Measurements from ENCODE around the gene MTRF1. TPM values are rescaled to one million over a fixed set of nuclear protein-coding genes. Genes with fewer than 3 reads are reported as not detected.

MTRF1 gene, protein sequence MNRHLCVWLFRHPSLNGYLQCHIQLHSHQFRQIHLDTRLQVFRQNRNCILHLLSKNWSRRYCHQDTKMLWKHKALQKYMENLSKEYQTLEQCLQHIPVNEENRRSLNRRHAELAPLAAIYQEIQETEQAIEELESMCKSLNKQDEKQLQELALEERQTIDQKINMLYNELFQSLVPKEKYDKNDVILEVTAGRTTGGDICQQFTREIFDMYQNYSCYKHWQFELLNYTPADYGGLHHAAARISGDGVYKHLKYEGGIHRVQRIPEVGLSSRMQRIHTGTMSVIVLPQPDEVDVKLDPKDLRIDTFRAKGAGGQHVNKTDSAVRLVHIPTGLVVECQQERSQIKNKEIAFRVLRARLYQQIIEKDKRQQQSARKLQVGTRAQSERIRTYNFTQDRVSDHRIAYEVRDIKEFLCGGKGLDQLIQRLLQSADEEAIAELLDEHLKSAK
- 10 to 100 TPM; 11.1 to 12.4 TPM for total RNA-seq
- long read RNA-seq, partial matches to known transcripts = 1 of 4 reads
- long read RNA-seq, other reads (novel, unspliced or antisense) = 3 of 4 reads

DNA sequence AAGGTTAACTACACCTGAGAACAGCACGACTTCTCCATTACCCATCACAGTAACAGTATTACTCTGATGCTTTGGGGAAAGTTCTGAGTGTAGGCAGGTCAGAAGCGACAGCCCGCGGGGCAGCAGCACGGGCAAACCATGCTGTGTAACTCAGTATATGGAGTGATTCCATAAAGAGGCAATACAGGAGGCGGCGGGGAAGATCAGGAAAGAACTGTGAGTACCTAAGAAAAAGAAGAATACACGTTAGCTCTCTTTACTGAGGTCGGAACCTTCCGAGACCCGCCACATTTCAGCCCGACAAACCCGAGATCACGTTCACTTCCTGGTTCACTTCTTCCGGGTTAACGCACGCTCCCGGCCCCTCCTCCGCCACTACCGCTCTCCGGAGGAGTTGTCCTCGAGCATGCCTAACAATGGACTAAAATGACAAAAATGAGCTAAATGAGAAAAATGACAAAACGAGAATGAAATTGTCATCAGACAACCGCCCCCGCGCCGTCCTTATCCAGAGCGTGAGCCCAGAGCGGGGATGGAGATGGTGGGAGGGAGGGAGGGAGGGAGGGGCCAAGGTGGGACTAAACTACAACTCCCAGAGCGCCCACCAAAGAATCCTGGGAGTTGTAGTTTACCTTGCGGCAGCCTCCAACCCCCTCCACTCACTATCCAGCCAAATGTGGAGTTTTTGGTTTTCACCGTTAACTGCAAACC lies at the start of gene MTRF1:
TSS of gene MTRF1 (minus strand) at position 316 of the 711 bp plus-strand sequence. CDS start 2,669 bp downstream, outside the sequence.
- intact Hi-C loops (cut with DNase I) = no loop called here
- DNase-seq = peak; percentile 85
- ATAC-seq = peak; percentile 97 to 98

DNA sequence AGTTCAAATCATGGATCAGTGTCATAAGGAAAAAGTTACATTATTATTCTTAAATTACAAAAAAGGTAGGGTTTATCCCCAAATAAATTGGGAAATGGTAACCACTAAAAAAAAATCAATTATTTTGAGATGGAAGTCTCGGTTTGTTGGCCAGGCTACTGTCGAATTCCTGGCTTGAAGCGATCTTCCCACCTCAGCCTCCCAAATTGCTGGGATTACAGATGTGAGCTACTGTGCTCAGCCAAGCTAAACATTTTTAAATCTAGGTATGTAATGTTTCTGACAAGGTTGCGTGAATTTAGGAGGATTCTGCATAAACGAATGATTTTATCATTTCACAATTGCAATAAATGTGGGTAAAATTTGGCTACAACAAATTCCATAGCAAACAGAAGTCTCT lies 49.7 kb upstream of the MTRF1 start:
- no peak for DNase-seq
- ATAC-seq = no peak
- intact Hi-C loops (cut with DNase I) = no loop called here

DNA sequence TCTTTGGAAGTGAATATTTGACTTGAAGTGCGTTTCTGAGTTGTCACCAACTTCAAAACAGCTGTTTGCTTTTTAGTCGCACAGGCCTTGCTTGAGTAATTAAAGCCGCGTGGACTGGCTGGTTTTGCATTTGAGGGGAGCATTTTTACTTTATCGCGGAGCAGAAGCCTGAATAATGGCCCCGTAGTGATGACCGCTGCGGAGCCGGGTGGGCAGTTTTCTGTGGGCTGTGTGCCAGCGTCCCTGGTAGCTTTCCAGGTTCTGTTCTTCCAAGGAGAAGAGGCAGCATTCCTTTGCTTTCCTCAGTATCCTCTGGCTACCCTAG lies 48.8 kb upstream of the MTRF1 start:
- intact Hi-C loops (cut with DNase I) = no loop called here
- DNase-seq (peak; percentile 57), ATAC-seq (peak; percentile 10 to 22)

DNA sequence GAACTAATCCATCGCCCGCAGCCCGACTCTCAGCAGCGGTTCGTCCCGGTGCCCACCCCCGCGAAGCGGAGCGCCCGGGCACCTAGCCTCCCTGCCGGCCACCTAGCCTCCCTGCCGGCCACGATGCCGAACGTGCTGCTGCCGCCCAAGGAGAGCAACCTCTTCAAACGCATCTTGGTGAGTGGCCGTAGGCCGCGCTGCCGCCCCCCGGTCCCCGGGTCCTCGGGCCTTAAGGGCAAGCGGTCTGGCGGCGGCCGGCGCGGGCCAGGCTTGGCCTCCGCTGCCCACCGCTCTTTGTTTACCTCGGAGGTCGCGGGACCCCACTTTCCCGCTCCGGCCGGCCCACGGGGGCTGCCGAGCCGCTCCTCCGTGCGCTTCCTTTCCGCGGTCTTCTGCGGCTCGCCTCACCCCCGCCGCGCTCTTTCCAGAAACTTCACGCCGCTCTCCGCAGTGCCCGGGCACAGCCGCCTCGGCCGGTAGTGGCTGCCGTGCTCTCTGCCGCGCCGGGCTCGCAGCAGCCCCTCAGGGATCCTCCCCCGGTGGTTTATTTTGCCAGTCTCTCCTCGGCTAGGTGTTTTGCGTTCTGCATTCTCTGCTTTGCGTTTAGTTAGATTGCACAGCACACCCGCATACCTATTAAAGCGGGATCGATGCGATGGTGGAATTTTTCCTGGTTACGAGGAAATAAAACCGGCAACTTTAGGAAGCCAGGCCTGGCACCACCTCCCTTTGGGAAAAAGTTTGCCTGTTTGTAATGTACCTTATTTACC lies 48.2 kb upstream of the MTRF1 start:
- DNase-seq (peak; percentile 46), ATAC-seq (peak; percentile 78 to 85)
- intact Hi-C loops (cut with DNase I) = no loop called here

GRCh38 chr13:41310963-41311405 lies 47.6 kb upstream of the MTRF1 start, which contains the start of gene NAA16:
Gene NAA16, plus strand, starts transcription at chr13:41311267. Its CDS starts 262 bp downstream, at chr13:41311529.
- ATAC-seq (peak; percentile 94 to 96), DNase-seq (peak; percentile 94)
- intact Hi-C loops (cut with DNase I) = no loop called here

DNA sequence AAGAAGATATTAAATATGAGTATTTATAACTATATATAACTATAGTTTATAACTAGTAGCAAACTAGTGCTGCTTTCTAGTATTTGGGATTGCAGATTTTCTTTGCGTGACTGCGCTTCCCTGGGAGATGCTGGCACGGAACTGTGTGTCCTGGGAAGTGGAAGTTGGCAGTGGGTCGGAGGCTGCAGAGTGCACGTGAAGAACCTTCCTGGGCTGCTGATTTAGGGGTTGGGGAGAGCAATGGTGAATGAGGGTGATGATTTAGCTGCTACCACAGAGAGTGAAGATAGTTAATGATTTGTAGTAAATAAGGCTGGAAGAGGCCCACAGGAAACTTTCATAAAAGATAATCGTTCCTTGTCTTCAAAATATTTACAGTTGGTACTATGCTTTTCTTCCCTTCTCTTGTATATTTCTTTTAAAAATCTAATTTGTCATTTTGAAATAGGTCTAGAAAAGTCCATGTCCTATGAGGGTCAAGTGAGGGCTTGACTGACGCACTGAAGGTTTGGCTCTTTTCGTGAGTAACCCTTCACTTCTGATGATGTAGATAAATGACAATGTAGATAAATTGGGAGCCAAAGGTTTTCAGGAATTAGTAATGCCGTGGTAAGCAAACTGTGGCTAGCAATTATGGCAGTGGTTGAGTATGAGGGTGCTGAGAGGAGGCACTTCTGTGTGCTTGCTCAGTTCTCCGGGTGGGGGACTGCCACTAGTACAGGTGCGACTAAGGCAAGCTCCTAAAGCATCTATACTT lies 44.7 kb upstream of the MTRF1 start:
- intact Hi-C loops (cut with DNase I) = no loop called here
- DNase-seq (no peak), ATAC-seq (no peak)

- no peak for DNase-seq
- intact Hi-C loops (cut with DNase I) = no loop called here
- no peak for ATAC-seq
Measured at GRCh38 chr13:41306271-41307145, 43.1 kb upstream of the MTRF1 start.

GRCh38 chr13:41304551-41304950 lies 41.2 kb upstream of the MTRF1 start:
- DNase-seq (no peak), ATAC-seq (no peak)
- intact Hi-C loops (cut with DNase I) = no loop called here

- DNase-seq (no peak), ATAC-seq (no peak)
- intact Hi-C loops (cut with DNase I) = no loop called here
Measured at GRCh38 chr13:41302743-41303142, 39.4 kb upstream of the MTRF1 start.

GRCh38 chr13:41299316-41300094 lies 36.1 kb upstream of the MTRF1 start:
- ATAC-seq (no peak), DNase-seq (no peak)
- intact Hi-C loops (cut with DNase I) = no loop called here

DNA sequence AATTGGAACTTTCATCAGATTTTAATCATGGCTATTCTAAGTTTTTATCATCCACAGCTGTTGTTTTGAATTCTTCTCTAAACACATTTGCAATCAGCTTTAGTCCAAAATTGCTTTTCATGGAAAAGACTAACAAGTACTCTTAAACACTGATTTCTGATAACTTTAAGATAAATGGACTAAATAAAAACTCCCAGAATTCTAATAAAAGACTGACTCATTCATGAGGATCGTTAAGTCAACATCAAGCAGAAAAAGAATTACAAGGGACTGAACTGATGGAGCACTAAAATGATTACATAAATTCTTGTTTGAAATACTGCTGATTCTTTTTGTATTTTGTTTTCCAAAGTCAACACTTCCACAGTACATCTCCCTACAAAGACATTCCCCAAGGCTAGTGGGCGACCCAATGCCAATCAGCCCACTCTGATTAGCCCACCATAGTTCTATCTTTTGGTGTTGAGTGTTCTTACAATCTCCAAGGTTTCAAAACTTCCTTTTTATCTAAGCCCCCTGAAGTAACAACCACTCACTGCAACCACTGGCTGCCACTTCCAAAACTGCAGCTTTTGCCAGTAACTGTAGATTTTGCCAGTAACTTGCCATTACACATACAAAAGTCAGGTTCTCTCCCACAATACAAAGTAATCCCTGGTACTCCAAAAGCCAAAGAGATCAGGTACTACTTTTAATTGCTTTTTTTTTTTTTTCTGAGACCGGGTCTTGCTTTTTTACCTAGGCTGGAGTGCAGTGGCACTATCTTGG lies 33.7 kb upstream of the MTRF1 start:
- ATAC-seq (no peak), DNase-seq (no peak)
- intact Hi-C loops (cut with DNase I) = no loop called here

GRCh38 chr13:41295973-41296372 lies 32.6 kb upstream of the MTRF1 start:
- DNase-seq = no peak
- intact Hi-C loops (cut with DNase I) = no loop called here
- ATAC-seq = no peak

GRCh38 chr13:41294914-41295313 lies 31.5 kb upstream of the MTRF1 start:
- no peak for ATAC-seq
- intact Hi-C loops (cut with DNase I) = no loop called here
- no peak for DNase-seq

- no peak for DNase-seq
- no peak for ATAC-seq
- intact Hi-C loops (cut with DNase I) = no loop called here
Measured at GRCh38 chr13:41293272-41293671, 29.9 kb upstream of the MTRF1 start.

- DNase-seq (no peak), ATAC-seq (no peak)
- intact Hi-C loops (cut with DNase I) = no loop called here
Measured at GRCh38 chr13:41291246-41291645, 27.9 kb upstream of the MTRF1 start.

- DNase-seq (no peak), ATAC-seq (no peak)
- intact Hi-C loops (cut with DNase I) = no loop called here
Measured at GRCh38 chr13:41289463-41289881, 26.1 kb upstream of the MTRF1 start.

Data from left cardiac atrium (tissue), 4 donors.